ENCODE results near the gene TAAR5. TPM values are rescaled to one million over a fixed set of nuclear protein-coding genes. Genes with fewer than 3 reads are reported as not detected.
"Not testable (repeated sequence)": the region's sequence is repeated elsewhere in the genome, so short reads cannot be mapped to it uniquely, and the experiment has no call there.

Gene TAAR5
- total RNA-seq, 2 donors from 2014 or later, result not detected

GRCh38 chr6:132569170-132569569, 20.4 kb downstream of the TAAR5 start:
- TF ChIP-seq CTCF (IDR thresholded peaks at IDR 0.05), result no peak
- Histone ChIP-seq H3K4me1 (no peaks in the 10 kb centered on the region), H3K27ac (no peak overlapping the region), H3K9ac (ENCODE audit: low read depth in 2 of 2, low read length in 2 of 2) (no peak overlapping the region), H3K27me3 (no peaks in the 10 kb centered on the region), H3K4me3 (no peak overlapping the region), H3K9me3 (no peaks in the 10 kb centered on the region), H3K36me3 (no peaks in the 10 kb centered on the region)
- intact Hi-C loops (cut with DNase I), result no loop called here
- no peak for DNase-seq

DNA sequence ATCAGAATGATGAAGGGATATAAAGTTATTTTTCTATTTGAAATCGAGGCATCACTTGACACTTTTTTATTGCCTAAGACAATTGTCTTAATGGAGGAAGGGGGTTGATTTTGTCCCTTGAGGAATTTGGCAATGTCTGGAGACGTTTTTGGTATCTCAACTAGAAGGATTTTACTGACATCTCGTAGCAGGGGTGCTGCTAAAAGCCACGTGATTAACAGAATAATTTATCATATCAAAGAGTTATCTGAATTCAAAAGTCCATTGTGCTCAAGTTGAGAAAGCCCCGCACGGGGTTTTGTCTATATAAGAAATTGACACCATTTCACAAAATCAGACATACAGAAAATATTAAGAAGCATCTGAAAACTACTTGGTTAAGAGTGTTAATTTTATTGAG, 20.9 kb downstream of the TAAR5 start:
- TF ChIP-seq CTCF (IDR thresholded peaks at IDR 0.05), result no peak
- Histone ChIP-seq H3K4me1 (no peaks in the 10 kb centered on the region), H3K27me3 (no peaks in the 10 kb centered on the region), H3K9me3 (no peaks in the 10 kb centered on the region), H3K36me3 (no peaks in the 10 kb centered on the region), H3K4me3 (no peak overlapping the region), H3K9ac (ENCODE audit: low read depth in 2 of 2, low read length in 2 of 2) (no peak overlapping the region), H3K27ac (no peak overlapping the region)
- DNase-seq, result no peak
- intact Hi-C loops (cut with DNase I), result no loop called here

GRCh38 chr6:132567566-132567965, 22.0 kb downstream of the TAAR5 start:
- H3K4me1 ChIP-seq, result no peaks in the 10 kb centered on the region
- H3K9me3 ChIP-seq, result no peaks in the 10 kb centered on the region
- H3K27me3 ChIP-seq, result no peaks in the 10 kb centered on the region
- H3K4me3 ChIP-seq, result no peak overlapping the region
- no peaks in the 10 kb centered on the region for H3K36me3 ChIP-seq
- no peak for DNase-seq
- TF ChIP-seq CTCF (IDR thresholded peaks at IDR 0.05), result no peak
- H3K27ac ChIP-seq, result no peak overlapping the region
- intact Hi-C loops (cut with DNase I), result no loop called here
- H3K9ac ChIP-seq (ENCODE audit: low read depth in 2 of 2, low read length in 2 of 2), result no peak overlapping the region

DNA sequence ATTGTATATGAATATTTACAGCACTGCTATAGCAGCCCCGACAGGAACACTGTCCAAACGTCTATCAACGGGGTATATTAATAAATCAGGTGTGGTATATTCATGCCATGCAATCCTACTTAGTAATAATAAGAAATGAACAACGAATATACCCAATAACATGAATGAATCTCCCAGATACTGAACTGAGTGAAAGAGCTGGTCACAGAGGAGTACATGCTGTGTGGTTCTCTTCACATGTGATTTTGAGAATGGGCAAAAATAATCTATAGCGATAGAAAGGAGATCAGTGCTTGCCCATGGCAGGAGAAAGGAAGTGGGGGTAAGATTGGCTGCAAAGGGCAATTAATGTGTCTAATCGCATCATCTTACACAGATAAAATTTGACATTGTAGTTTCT, 23.1 kb downstream of the TAAR5 start:
- Histone ChIP-seq H3K9ac (ENCODE audit: low read depth in 2 of 2, low read length in 2 of 2) (no peak overlapping the region), H3K9me3 (no peaks in the 10 kb centered on the region), H3K4me1 (no peaks in the 10 kb centered on the region), H3K36me3 (no peaks in the 10 kb centered on the region), H3K4me3 (no peak overlapping the region), H3K27me3 (no peaks in the 10 kb centered on the region), H3K27ac (no peak overlapping the region)
- intact Hi-C loops (cut with DNase I), result no loop called here
- no peak for DNase-seq
- no peak for TF ChIP-seq CTCF (IDR thresholded peaks at IDR 0.05)

GRCh38 chr6:132560087-132560486, 29.5 kb downstream of the TAAR5 start:
- H3K4me3 ChIP-seq; intact Hi-C loops (cut with DNase I); H3K27me3 ChIP-seq; DNase-seq; H3K9ac ChIP-seq (ENCODE audit: low read depth in 2 of 2, low read length in 2 of 2); H3K27ac ChIP-seq; H3K9me3 ChIP-seq; H3K36me3 ChIP-seq; H3K4me1 ChIP-seq: not testable (repeated sequence)

DNA sequence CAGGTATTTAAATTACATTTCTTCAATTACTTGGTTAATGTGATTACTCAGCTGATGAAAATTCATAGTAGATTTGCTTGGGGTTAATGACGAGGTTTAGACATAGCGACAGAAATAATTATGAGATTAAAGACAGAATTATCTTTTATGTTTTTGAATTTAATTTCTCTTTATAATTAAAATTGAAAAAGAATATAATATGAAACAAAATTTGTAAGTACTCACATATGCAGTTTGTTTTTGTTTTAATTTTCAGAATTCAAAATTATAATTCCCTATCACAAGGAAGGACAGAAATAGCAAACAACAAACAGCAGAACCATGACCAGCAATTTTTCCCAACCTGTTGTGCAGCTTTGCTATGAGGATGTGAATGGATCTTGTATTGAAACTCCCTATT, 37.2 kb downstream of the TAAR5 start, which contains the start of gene TAAR8:
TSS of gene TAAR8 (plus strand) at position 301 of the 400 bp plus-strand sequence. CDS start at position 322, 21 bp downstream.
- intact Hi-C loops (cut with DNase I), result no loop called here
- TF ChIP-seq CTCF (IDR thresholded peaks at IDR 0.05), result no peak
- Histone ChIP-seq H3K9me3 (no peaks in the 10 kb centered on the region), H3K9ac (ENCODE audit: low read depth in 2 of 2, low read length in 2 of 2) (no peak within 1 kb of the TSS), H3K27me3 (no peaks in the 10 kb centered on the region), H3K4me3 (no peak within 1 kb of the TSS), H3K27ac (no peak within 1 kb of the TSS), H3K36me3 (no peaks in the 10 kb centered on the region), H3K4me1 (no peaks in the 10 kb centered on the region)
- DNase-seq, result no peak

Data from colonic mucosa (tissue), 4 donors.